Left ventricle myocardium superior (tissue), 1 donor: Measurements from ENCODE around the gene ASB18. TPM values are rescaled to one million over a fixed set of nuclear protein-coding genes. Genes with fewer than 3 reads are reported as not detected.

Experiments used
- ATAC-seq: fragments of 200-7000 bp; cut with Tn5 transposase; one replicate; pipeline ENCODE4 v1.9.1; 2020; ENCODE audit warnings: mild to moderate bottlenecking, moderate library complexity
- DNase-seq: peaks from one replicate; pipeline ENCODE4 v3.0.0-alpha.2; 2020
- intact Hi-C: fragments of 100-400 bp; cut with micrococcal nuclease; formaldehyde crosslinking; loops from one replicate; pipeline ENCODE4 v1.11.0; 2022
- long read RNA-seq: library from polyadenylated mRNA; unstranded; transcript quantifications from one replicate; pipeline ENCODE4 v2.0.0, GENCODE V29; 2021
- total RNA-seq: library from RNA; stranded (reverse); fragmentation: NEBNext Ultra II Directional; extraction: Animal tissue kit (Norgen Biotek cat#: 25700); gene quantifications from one replicate; pipeline ENCODE4 v1.2.1, GENCODE V29; 2021
- donor health status: DM: no; HTN: yes; CAD: no; lungs with severe emphysema.

Gene ASB18, protein sequence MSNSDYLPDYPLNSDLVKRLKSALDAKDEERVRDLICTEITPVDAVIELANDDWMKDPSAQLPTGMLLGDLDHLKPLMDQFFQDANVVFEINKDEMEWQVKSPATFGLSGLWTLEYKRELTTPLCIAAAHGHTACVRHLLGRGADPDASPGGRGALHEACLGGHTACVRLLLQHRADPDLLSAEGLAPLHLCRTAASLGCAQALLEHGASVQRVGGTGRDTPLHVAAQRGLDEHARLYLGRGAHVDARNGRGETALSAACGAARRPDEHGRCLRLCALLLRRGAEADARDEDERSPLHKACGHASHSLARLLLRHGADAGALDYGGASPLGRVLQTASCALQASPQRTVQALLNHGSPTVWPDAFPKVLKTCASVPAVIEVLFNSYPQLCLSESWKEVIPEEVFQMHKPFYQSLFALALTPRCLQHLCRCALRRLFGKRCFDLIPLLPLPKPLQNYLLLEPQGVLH
- 3.8 TPM for total RNA-seq
- long read RNA-seq, partial matches to known transcripts = 1 of 5 reads
- long read RNA-seq, other reads (novel, unspliced or antisense) = 4 of 5 reads

GRCh38 chr2:236264256-236264655, at the start of gene ASB18:
Gene ASB18 (minus strand): TSS chr2:236264406. CDS start chr2:236264345, 61 bp downstream.
- intact Hi-C loops = no loop called here
- peak; percentile 82 for ATAC-seq
- peak; percentile 83 for DNase-seq

DNA sequence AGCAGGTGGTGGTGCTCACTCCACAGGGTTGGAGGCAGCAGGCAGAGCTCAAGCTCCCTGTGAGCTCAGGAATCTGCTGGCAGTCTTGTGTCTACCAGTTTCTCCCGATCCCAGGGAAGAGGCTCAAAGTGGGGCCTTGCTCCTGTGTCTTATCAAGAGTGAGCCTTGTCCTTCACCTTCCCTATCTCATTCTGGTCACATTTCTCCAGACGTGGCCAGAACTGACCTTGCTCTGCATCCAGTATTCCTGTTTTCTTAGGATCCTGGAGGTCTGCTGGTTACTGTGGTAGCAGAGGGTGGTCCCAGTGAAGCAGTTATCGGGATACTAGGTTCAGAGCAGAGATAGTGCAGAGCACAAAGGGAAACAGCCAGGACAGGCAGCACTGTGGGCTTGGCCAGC, 47.1 kb upstream of the ASB18 start:
- ATAC-seq (no peak), DNase-seq (no peak)
- intact Hi-C loops = no loop called here

- ATAC-seq (peak; percentile 27), DNase-seq (no peak)
- intact Hi-C loops = no loop called here
Measured at GRCh38 chr2:236309669-236310029, 45.4 kb upstream of the ASB18 start.

GRCh38 chr2:236308855-236309668, 44.9 kb upstream of the ASB18 start:
- DNase-seq (no peak), ATAC-seq (no peak)
- intact Hi-C loops = no loop called here

DNA sequence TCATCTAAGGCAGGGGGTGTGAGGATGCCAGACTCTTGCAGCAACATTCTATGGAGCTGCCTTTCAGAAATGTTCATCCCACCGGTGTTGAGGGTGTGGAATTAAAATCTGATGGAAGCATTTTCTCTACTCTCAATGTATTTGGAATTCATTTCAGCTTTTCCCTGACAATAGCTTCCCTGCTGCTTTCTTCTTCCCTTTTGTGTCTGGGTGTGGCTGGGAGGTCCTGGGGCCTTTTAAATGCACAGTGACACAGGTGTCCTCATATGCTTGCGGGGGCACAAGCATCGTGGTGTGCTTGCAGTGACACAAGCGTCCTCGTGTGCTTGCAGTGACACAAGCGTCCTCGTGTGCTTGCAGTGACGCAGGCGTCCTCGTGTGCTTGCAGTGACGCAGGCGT, 43.4 kb upstream of the ASB18 start:
- ATAC-seq = no peak
- intact Hi-C loops = no loop called here
- no peak for DNase-seq

GRCh38 chr2:236306825-236307540, 42.8 kb upstream of the ASB18 start:
- intact Hi-C loops = no loop called here
- DNase-seq (no peak), ATAC-seq (no peak)

DNA sequence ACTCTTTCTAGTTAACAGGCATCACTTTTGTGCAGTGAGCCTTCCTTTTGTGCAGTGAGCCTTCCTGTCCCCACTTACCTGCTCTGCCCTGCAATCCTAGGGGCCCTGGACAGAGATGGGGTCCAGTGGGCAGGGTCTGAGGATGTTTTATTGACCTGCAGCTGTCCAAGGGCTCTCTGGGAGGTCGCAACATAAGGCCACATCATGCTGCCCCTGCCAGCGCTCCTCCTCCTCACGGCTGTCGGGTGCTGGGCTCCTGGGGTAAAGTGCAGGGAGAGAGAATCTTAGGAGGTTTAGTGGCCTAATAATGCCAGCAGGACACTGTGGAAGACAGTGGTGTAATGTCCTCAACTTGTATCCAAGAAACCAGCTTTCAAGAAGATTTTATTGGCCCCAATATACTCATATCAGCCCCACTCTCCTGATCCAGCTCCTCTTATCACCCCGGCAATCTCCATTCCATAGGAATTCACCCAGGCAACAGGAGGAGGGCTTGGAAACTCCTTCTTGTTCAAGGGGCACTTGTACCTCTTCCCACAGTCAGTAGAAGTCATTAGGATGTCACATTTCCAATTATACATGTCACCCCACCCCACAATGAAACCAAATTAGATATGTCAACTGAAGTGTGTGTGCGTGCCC, 41.9 kb upstream of the ASB18 start:
- intact Hi-C loops = no loop called here
- DNase-seq = no peak
- ATAC-seq = no peak

DNA sequence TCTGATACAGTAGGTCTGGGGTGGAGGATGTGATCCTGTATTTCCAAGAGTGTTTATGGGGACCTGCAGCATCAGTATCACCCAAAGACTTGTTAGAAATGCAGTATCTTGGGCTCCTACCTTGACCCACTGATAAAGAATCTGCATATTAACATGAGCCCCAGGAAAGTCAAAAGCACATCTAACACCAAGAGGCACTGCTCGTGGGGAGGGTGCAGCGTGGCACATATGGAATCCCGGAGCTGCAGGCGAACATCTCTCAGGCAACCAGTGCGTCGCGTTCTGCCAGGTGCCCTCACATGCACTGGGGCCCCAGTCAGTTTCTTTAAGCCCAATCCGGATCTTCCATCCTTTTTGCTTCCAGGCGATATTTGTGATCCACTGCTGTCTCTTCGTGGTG, 41.3 kb upstream of the ASB18 start:
- ATAC-seq = no peak
- DNase-seq = no peak
- intact Hi-C loops = no loop called here

DNA sequence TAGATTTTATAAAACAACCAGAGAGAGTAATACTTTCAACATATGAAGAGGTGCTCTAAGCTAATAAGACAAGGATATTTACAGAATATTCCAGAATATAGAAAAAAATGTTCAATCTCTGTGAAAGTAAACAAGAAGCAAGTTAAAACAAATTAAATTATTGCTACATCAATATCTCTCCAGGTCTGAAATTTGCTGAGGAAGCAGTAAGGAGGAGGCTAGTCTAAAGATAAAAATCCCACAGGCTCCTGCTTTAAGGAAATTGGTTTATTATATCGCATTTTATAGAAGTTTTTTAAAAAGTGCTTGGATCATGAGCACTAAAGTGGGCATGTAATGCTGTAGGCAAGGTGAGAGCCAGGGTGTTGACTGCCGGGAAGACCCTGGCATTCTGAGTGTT, 39.7 kb upstream of the ASB18 start:
- DNase-seq = no peak
- intact Hi-C loops = no loop called here

GRCh38 chr2:236302555-236302954, 38.3 kb upstream of the ASB18 start:
- no peak for DNase-seq
- intact Hi-C loops = no loop called here
- no peak for ATAC-seq

More for the DNA sequence above, 39.7 kb upstream of the ASB18 start:
- ATAC-seq = no peak

DNA sequence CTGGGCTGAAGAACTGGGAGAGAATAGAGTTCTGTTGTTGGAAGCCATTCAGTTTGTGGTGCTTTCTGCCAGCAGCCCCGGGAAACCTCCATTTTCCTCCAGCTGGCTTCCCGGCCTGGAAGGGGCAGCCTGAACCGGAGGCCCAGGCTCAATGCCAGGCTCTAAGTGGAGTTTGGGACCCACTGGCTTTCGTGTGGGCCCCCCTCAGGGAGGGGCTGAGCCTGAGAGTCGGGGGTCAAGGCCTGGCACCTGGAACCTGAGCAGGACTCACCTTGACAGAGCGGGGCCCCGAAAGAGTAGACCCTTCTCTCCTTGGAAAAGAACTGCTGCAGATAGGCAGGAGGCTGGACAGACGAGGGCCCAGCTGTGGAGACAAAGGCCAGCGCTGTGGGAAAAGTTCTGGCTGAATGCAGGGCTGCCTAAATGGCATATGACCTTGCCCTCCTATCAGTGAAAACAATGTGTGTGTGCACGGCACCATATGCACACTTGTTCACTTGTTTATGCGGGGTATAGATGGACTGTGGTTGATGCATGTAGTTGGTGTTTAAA, 34.8 kb upstream of the ASB18 start:
- DNase-seq (no peak), ATAC-seq (no peak)
- intact Hi-C loops = no loop called here

DNA sequence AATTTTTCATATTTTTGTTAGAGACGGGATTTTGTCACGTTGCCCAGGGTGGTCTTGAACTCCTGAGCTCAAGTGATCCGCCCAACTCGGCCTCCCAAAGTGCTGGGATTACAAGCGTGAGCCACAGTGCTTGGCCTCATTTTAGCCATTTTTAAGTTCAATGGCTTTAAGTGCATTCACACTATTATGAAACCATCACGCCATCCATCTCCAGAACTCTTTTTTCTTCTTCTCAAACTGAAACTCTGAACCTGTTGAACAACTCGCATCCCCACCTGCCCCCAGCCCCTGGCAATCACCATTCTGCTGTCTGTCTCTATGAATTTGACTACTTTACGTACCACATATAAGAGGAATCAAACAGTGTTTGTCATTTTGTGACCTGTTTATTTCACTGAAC, 31.3 kb upstream of the ASB18 start:
- intact Hi-C loops = no loop called here
- no peak for DNase-seq
- no peak for ATAC-seq

DNA sequence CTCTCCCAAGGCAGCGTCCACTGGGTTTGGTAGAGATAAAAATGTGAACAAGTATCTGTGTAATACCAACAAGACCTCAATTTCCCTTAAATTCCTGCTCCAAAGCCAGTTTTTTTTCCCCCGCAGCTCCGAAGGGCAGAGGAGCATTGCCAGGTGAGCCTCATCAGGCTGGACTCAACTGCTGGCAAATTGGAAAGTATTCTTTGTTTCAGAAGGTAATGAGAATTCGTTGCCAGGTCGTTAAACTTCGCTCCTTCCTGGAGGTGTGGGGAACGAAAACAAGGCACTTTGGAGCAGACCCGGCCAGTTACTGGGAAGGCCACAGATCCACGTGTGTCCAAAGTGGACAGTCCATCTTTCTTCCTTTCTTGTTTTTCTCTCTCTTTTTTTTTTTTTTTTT, 30.4 kb upstream of the ASB18 start:
- intact Hi-C loops = no loop called here
- no peak for ATAC-seq
- DNase-seq = no peak

GRCh38 chr2:236293241-236293810, 29.1 kb upstream of the ASB18 start:
- DNase-seq = no peak
- intact Hi-C loops = no loop called here
- ATAC-seq = no peak

DNA sequence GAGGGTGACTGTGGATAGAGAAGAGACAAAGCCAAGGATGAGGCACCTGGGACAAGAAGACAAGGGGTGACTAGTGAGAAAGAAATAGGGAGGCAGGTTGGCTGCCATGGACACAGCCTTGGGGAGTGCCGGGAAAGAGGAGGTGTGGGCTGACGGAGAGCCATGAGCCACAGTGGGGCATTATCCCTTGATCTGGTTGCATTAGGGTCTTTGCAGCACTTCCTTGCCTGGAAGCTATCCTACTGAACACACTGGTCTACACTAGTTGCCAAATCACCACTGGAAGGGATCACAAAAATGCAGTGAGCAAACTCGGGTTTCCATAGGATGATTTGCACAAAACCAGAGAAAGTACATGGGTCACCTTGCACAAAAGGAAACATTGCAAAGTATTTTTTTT, 27.7 kb upstream of the ASB18 start:
- DNase-seq (no peak), ATAC-seq (no peak)
- intact Hi-C loops = no loop called here

DNA sequence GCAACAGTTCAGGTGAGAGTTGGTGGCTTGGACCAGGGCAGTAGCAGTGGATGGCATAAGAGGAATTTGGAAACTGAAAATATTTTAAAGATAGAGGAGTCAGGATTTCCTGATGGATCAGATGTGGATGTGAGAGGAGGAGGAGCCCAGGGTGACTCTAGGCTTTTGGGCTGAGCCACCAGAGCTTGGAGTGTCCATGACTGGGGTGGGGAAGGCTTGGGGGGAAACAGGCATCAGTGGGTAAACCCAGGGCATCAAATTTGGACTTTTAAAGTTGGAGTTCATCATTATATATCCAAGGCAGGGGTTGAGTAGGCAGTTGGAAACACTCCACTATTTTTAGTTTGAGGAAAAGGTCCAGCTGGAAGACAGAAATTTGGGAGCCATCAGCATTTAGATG, 27.3 kb upstream of the ASB18 start:
- ATAC-seq (no peak), DNase-seq (no peak)
- intact Hi-C loops = no loop called here

DNA sequence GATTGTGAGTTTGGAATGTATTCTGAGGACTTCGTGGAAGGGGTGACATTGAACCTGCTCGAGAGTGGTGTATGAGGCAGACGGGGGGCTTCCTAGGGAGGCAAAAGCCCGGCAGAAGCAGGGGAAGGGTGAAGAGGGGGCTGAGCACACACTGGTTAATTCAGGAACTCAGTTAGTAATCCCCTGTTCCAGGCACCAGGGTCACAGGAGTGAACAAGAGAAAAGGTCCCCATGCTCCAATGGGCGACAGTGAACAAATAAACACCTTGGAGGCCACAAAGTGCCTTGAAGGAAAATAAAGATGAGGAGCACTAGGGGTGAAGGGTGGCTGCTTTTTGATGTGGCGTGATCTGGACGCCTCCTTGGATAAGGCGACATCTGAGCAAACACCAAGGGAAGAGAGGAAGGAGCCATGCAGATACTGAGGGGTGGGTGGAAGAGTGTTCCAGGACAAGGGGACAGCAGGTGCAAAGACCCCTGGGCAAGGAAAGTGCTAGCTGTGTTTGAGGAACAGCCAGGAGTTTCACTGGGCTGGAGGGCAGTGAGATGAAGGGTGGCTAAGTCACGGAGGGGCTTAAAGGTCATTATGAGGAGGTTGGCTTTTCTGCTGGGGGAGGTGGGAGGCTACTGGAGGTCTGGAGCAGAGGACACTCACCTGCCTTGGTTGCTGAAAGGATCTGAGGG, 26.7 kb upstream of the ASB18 start:
- intact Hi-C loops = no loop called here
- no peak for DNase-seq
- ATAC-seq = no peak

DNA sequence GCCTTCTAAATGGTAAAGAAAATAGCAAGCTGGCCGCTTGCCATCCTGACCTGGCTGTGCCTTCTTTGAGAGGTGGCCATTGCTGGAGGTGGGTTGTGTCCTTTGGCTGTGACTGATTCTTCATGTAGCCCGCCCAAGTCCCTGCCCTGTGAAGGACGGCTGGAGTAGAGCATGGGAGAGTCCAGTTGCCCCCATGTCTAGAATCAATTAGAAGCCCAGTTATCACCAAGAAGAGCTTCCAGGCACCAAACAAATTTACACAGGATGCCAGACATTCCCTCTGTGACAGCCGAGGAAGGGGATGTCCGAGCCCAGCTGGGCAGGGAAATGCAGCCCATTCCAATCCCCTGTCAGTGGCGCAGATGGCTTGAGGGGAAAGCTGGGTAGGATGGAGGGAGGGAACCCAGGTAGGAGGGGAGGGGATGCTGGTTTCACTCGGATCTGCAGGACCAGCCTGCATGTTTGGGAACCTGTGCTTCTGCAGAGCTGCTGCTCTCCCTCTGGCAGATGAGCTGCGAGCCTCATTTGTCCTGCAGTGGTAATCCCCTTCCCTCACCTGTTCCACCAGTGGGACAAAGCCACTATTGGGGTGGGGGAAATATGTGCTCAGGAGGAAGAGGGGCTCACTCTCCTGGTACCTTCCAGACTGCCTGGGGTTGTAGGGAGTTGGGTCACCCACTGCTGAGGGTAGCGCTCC, 25.7 kb upstream of the ASB18 start:
- no peak for ATAC-seq
- no peak for DNase-seq
- intact Hi-C loops = no loop called here
